Pancreas (tissue), 10 donors: Measurements from ENCODE around the gene GDE1. TPM values are rescaled to one million over a fixed set of nuclear protein-coding genes. Genes with fewer than 3 reads are reported as not detected.
"Not testable (repeated sequence)": the region's sequence is repeated elsewhere in the genome, so short reads cannot be mapped to it uniquely, and the experiment has no call there.

Experiments
- ATAC-seq, 4 donors: fragments of 200-7000 bp; cut with Tn5 transposase; one replicate each; pipeline versions ENCODE4 v1.8.0 to v1.9.1; 2020; ENCODE audit warnings: mild to moderate bottlenecking in 4 of 4, moderate library complexity in 4 of 4
- DNase-seq, 6 donors: peaks; one replicate each; pipeline ENCODE4 v3.0.0-alpha.2; 2020
- FAIRE-seq: peaks from 2 replicates; lab custom pipeline; 2012; peaks lifted over from hg19 to GRCh38; lab: Jason Lieb, UNC
- H3K27ac ChIP-seq, 4 donors: fragments of 200-600 bp; sonication (generic); 1 replicate in 3 of 4; 2 replicates in 1 of 4; pipeline versions ENCODE4 v1.5.0 to v1.8.0; 2020
- H3K27me3 ChIP-seq, 4 donors: fragments of 200-600 bp; one replicate each; pipeline ENCODE4 v1.8.0; 2021
- H3K36me3 ChIP-seq, 3 donors: fragments of 200-600 bp; sonication (generic) in 1 of 3; one replicate each; pipeline versions ENCODE4 v1.5.0 to v1.8.0; 2020 to 2021
- H3K4me1 ChIP-seq, 3 donors: fragments of 200-600 bp; one replicate each; pipeline ENCODE4 v1.8.0; 2021
- H3K4me3 ChIP-seq, 4 donors: fragments of 200-600 bp; sonication (generic) in 2 of 4; one replicate each; pipeline versions ENCODE4 v1.5.0 to v1.8.0; 2020 to 2021
- H3K9me3 ChIP-seq, 4 donors: fragments of 200-600 bp; one replicate each; pipeline ENCODE4 v1.8.0; 2021
- WGBS, 2 donors: extraction: QIAGEN DNeasy Blood & Tissue Kit; methylation state at CpG; one replicate each; pipeline ENCODE4 v1.1.7; 2013; 5-methylcytosine and 5-hydroxymethylcytosine counted together
- intact Hi-C, 3 donors: fragments of 100-400 bp; cut with DNase I; formaldehyde crosslinking; loops; one replicate each; pipeline versions ENCODE4 v1.11.1 to v1.14.2; 2022
- polyA plus RNA-seq, 2 donors: library from polyadenylated mRNA; stranded (reverse); fragments of 200-250 nt; gene quantifications; one replicate each; pipeline ENCODE4 v1.2.3, GENCODE V29; 2013
- total RNA-seq, 6 donors: library from RNA; stranded (reverse); fragmentation: NEBNext Ultra II Directional in 4 of 6; extraction: Animal tissue kit (Norgen Biotek cat#: 25700) in 4 of 6; gene quantifications; one replicate each; pipeline versions ENCODE4 v1.2.1 to v1.2.4, GENCODE V29; 2021 to 2023
- TF ChIP-seq, protein P1 (sequence below), 4 donors: fragments of 200-600 bp; sonication (generic) in 3 of 4; IDR thresholded peaks; one replicate each; pipeline versions ENCODE4 v1.5.0 to v1.8.0; 2021; ENCODE audit warnings: antibody characterized with exemption in 4 of 4
- donor health status: healthy with polysubstance abuse.
- donor health status: DM: no; HTN: no; CAD: no; lungs with moderate emphysema.
- donor health status: DM: no; HTN: no; CAD: no.
- donor health status: control.
- donor health status: control.
- donor health status: Bipolar disorder and iron deficiency.
- donor health status: DM: yes; HTN: yes; CAD: no.
- donor health status: DM: no; HTN: no; CAD: no.
- donor health status: DM: no; HTN: no; CAD: no.
- donor health status: DM: yes; HTN: yes; CAD: no.

GDE1 gene
- total and polyA plus RNA-seq, 8 donors: 14.3 to 39.4 (median 27.2) TPM

DNA sequence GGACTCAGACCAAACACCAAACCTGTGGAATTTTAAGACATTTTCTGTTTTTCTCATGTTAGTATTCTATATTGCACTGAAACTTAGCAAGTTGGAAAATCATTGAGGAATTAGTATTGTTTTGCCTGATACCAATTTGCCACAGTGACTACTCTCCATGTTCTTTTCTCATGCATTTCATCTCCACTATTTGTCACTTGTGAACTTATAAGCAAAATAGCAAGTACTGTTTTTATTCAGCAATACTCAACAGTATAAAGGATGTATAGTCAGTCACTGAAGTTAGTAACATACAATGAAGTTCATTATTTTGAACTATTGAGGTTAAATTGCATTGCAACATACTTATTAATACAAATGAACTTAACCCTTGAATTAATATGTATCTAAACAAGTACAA is 27.8 kb upstream of the GDE1 start:
- intact Hi-C loops: no loop called here
- TF ChIP-seq, protein P1, sequence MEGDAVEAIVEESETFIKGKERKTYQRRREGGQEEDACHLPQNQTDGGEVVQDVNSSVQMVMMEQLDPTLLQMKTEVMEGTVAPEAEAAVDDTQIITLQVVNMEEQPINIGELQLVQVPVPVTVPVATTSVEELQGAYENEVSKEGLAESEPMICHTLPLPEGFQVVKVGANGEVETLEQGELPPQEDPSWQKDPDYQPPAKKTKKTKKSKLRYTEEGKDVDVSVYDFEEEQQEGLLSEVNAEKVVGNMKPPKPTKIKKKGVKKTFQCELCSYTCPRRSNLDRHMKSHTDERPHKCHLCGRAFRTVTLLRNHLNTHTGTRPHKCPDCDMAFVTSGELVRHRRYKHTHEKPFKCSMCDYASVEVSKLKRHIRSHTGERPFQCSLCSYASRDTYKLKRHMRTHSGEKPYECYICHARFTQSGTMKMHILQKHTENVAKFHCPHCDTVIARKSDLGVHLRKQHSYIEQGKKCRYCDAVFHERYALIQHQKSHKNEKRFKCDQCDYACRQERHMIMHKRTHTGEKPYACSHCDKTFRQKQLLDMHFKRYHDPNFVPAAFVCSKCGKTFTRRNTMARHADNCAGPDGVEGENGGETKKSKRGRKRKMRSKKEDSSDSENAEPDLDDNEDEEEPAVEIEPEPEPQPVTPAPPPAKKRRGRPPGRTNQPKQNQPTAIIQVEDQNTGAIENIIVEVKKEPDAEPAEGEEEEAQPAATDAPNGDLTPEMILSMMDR (IDR thresholded peaks at IDR 0.05): no peak
- ATAC-seq (no peak), DNase-seq (no peak), FAIRE-seq (no peak)
- H3K9me3 ChIP-seq: no peaks in the 10 kb centered on the region
- peaks cover 0 to 2% (median 0%) of the 10 kb centered on the region in 3 donors for H3K4me1 ChIP-seq
- no peaks in the 10 kb centered on the region for H3K27me3 ChIP-seq
- H3K4me3 ChIP-seq: no peak overlapping the region
- H3K27ac ChIP-seq: no peak overlapping the region
- peaks cover 0 to 19% (median 0%) of the 10 kb centered on the region in 3 donors for H3K36me3 ChIP-seq

DNA sequence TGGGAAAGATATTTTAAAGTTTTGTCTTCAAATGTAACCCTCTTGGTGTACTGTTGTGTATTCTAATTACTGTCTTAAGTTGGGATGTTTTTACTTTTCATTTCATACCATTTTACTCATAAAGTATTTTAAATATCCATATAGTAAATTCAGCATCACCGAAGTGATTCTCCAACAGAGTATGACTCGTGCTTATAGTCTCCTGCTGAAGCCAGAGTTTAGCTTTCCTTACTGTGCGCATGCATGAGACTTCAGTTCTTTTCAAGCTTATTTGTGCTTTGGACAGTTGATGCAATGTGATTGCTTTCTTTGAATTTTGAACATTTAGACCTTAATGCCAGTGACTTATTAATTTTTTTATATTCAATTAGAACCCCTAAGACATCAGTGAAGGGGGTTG is 26.2 kb upstream of the GDE1 start:
- Histone ChIP-seq H3K9me3 (no peaks in the 10 kb centered on the region), H3K4me3 (no peak overlapping the region), H3K4me1 (no peaks in the 10 kb centered on the region), H3K27me3 (no peaks in the 10 kb centered on the region), H3K27ac (no peak overlapping the region), H3K36me3 (peaks cover 0 to 19% (median 0%) of the 10 kb centered on the region in 3 donors)
- FAIRE-seq: no peak
- TF ChIP-seq, protein P1 (IDR thresholded peaks at IDR 0.05): no peak
- ATAC-seq: no peak
- WGBS, 2 donors: 96 to 99% methylated on average over 3 of the region's 3 CpGs
- DNase-seq: no peak
- intact Hi-C loops: no loop called here

DNA sequence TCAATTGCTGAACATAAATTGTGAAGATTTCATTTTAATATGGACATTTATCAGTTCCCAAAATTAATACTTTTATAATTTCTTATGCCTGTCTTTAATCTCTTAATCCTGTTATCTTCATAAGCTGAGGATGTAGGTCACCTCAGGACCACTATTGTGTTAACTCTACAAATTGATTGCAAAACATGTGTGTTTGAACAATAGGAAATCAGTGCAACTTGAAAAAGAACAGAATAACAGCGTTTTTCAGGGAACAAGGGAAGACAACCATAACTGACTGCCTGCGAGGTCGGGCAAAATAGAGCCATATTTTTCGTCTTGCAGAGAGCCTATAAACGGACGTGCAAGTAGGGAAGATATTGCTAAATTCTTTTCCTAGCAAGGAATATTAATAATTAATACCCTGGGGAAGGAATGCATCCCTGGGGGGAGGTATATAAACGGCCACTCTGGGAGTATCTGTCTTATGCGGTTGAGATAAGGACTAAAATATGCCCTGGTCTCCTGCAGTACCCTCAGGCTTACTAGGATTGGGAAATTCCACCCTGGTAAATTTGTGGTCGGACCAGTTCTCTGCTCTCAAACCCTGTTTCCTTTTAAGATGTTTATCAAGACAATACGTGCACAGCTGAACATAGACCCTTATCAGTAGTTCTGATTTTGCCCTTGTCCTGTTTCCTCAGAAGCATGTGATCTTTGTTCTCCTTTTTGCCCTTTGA is 21.5 kb upstream of the GDE1 start:
- intact Hi-C loops, DNase-seq, H3K4me3 ChIP-seq, H3K27ac ChIP-seq, H3K27me3 ChIP-seq, H3K9me3 ChIP-seq, ATAC-seq, FAIRE-seq: not testable (repeated sequence)
- H3K4me1 ChIP-seq: peaks cover 0 to 11% (median 9%) of the 10 kb centered on the region in 3 donors
- H3K36me3 ChIP-seq: peaks cover 0 to 24% (median 0%) of the 10 kb centered on the region in 3 donors
- WGBS, 2 donors: 83 to 85% methylated on average over 10 of the region's 10 CpGs

DNA sequence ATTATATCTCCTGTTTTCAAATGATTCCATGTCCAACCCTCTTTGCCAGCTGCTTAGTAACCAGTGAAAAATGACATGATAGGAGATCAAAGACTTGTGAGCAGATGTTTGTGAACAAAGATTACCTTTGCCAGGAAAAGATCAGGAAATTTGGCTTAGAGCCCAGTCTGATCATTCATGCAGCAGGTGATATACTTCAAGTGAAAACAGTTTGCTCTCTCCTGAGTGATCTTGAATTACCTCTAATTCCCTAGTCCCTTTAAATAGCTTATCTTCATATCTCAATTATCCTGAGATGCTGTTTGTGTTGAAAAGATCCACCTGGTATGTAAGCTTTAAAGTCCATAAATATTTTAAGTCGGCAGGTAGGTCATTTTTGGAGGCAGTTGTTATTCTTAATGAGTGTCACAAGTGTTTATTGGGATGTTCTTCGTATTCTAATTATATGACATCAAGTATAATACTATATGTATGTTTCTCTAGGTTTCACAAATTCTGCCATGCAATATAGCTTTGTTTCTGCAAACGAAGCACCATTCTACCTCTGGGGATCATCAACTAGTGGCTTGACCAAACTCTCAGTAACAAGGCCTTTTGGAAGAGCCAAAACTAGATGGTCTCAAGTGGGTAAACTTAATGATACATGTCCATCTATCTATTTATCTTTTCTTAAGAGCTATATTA is 20.4 kb upstream of the GDE1 start:
- no peak overlapping the region for H3K27ac ChIP-seq
- FAIRE-seq: peak; percentile 32

More for the DNA sequence above, 20.4 kb upstream of the GDE1 start:
- ATAC-seq (peak; percentile 35 to 87 (median 80)), DNase-seq (peak in 1 of 6 donors; percentile 35)
- peaks cover 0 to 11% (median 9%) of the 10 kb centered on the region in 3 donors for H3K4me1 ChIP-seq
- no peaks in the 10 kb centered on the region for H3K27me3 ChIP-seq
- intact Hi-C loops: no loop called here
- H3K4me3 ChIP-seq: no peak overlapping the region
- no peaks in the 10 kb centered on the region for H3K9me3 ChIP-seq
- 68 to 73% methylated on average over 3 of the region's 3 CpGs for WGBS, 2 donors
- TF ChIP-seq, protein P1 (IDR thresholded peaks at IDR 0.05): no peak
- H3K36me3 ChIP-seq: peaks cover 0 to 24% (median 0%) of the 10 kb centered on the region in 3 donors
